Fibroblast of skin of left quadriceps (primary cell): ENCODE data around the gene TUBA1A.
"Not testable (repeated sequence)": the region's sequence is repeated elsewhere in the genome, so short reads cannot be mapped to it uniquely, and the experiment has no call there.

ENCODE experiments used
- DNase-seq, 2 experiments: peaks; one replicate each; pipeline ENCODE4 v3.0.0-alpha.2; 2013; ENCODE audit warnings: low read depth in 2 of 2

Gene TUBA1A

GRCh38 chr12:49154221-49154620, 34.7 kb downstream of the TUBA1A start:
- no peak for DNase-seq

- DNase-seq = no peak
Observed at GRCh38 chr12:49147384-49147783, 41.5 kb downstream of the TUBA1A start.

DNA sequence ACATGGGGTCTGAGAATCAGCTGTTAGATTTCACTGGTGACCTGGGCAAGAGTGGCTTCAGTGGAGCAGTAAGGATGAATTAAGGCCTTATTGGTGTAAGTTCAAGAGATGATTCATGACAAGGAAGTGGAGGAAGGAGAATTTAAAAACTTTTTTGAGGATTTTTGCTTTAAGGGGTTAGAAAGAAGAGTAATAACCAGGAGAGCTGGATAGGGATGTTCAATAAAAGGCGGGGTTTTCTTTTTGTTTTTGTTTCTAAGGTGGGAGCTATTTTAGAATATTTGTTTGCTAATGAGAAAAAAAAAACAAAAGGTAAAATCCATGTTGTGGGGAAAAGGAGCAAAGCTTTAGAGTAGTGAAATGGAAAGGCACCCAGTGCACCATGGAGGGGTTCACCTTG, 42.5 kb downstream of the TUBA1A start:
- no peak for DNase-seq

GRCh38 chr12:49144384-49144783, 44.5 kb downstream of the TUBA1A start:
- DNase-seq = no peak

- DNase-seq = no peak
Observed at GRCh38 chr12:49138999-49139398, 49.9 kb downstream of the TUBA1A start.

GRCh38 chr12:49138587-49138986, 50.3 kb downstream of the TUBA1A start:
- no peak for DNase-seq

- no peak for DNase-seq
Observed at GRCh38 chr12:49137476-49137875, 51.4 kb downstream of the TUBA1A start.

GRCh38 chr12:49136997-49137396, 51.9 kb downstream of the TUBA1A start:
- DNase-seq = not testable (repeated sequence)
